ENCODE data around the gene HDDC2. TPM values are rescaled to one million over a fixed set of nuclear protein-coding genes. Genes with fewer than 3 reads are reported as not detected.

Gene HDDC2
- total and polyA plus RNA-seq, 9 of the 15 experiments (the other 6 are each of a cell fraction or from before 2014, with no cell fraction given), result 194 to 632 (median 294) TPM

DNA sequence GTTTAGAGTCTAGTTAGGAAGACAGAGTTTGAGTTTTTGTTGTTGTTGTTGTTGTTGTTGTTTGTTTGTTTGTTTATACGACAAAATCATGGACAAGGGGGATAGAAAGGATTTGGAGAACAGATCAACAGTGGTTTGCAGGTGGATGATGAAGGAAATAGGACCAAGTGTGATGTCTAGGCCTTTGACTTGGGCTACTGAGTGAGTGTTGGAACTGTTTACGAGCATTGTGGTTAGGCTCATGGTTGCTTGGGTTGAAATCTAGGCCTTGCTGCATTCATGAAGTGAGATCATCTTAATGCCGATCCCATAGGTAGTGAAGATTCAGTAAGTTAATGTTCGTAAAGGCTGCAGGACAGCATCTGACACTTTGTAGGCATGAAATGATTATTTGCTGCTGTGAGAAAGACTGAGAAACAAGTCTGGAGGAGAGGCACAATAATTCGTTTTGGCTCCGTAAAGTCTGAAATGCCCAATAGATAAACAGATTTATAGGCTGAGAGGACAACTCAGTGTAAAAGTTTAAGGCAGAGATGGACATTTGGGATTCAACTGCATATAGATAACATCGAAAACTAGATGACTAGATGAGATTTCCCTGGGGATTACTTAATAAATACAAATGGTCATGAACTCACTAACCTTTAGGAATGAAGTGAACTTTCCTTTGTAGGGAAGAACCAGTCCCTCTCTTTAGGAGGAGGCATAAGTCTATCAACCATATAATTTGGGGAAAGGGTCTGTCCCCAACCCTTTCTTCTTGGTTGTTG is 70.0 kb downstream of the HDDC2 start:
- POLR2A ChIA-PET, result no interaction called here

DNA sequence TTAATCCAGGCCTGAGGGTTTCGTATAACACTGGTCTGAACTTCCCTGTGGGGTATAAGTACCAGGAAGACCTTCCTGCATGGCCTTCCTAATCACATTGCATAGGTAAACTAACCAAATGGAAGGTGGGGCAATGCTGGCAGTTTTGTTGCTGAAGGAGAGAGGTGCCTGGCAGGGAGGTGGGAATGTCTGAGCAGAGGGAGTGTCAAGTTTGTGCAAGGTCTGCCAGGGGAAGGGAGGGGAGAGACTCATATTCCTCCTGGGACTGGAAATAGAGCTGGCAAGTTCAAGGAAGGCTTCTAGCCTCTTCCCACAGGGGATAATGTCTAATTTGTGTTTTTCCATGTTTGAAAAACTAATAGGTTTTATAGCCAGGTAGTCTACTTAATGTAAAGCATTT is 70.6 kb downstream of the HDDC2 start:
- Histone ChIP-seq H3K27ac (ENCODE audit: extremely low read depth, low read depth, low read length) (no peak overlapping the region), H3K9me3 (replicated peaks; ENCODE audit: control insufficient read depth, insufficient read depth, low read depth, low read length) (no peaks in the 10 kb centered on the region), H3K36me3 (ENCODE audit: control insufficient read depth, insufficient read depth, low read length) (no peaks in the 10 kb centered on the region; the same call in 1 of the 3 replicates), H3K4me3 (no peak overlapping the region), H3K79me2 (ENCODE audit: control insufficient read depth, insufficient read depth, low read length) (no peaks in the 10 kb centered on the region), H3K27me3 (ENCODE audit: control insufficient read depth in 2 of 2, insufficient read depth in 2 of 2, low read length in 2 of 2) (no peaks in the 10 kb centered on the region), H3K4me2 (ENCODE audit: insufficient read depth, low read length) (no peak overlapping the region), H4K20me1 (replicated peaks; ENCODE audit: control insufficient read depth, insufficient read depth, low read length) (no peaks in the 10 kb centered on the region), H3K9me1 (ENCODE audit: control insufficient read depth, insufficient read depth, low read length) (no peaks in the 10 kb centered on the region), H2AFZ (ENCODE audit: low read depth, low read length) (no peak overlapping the region), H3K4me1 (replicated peaks in 1 of 2; ENCODE audit: control insufficient read depth in 2 of 2, insufficient read depth in 2 of 2, low read length in 2 of 2) (no peaks in the 10 kb centered on the region; a peak in 1 of 5 replicates), H3K9ac (ENCODE audit: insufficient read depth in 1 of 2, low read depth in 2 of 2, low read length in 2 of 2) (no peak overlapping the region)
- no TSS peak for BruUV-seq (replicated peaks)
- intact Hi-C loops (cut with micrococcal nuclease), result no loop called here
- in situ Hi-C loops (cut with MboI), result no loop called here
- TF ChIP-seq SMC3 (conservative IDR thresholded peaks at IDR 0.05; ENCODE audit: insufficient read depth, low read depth, low read length) (no peak), NFE2L1 (tag; IDR thresholded peaks at IDR 0.05; ENCODE audit: borderline replicate concordance, low read depth) (no peak), PPARD (CRISPR knock-in tag; IDR thresholded peaks at IDR 0.05) (no peak), PML (IDR thresholded peaks at IDR 0.05; ENCODE audit: low read length) (no peak), DMBX1 (CRISPR knock-in tag; IDR thresholded peaks at IDR 0.05; ENCODE audit: borderline replicate concordance) (no peak)
- TF ChIP-seq, protein P1, sequence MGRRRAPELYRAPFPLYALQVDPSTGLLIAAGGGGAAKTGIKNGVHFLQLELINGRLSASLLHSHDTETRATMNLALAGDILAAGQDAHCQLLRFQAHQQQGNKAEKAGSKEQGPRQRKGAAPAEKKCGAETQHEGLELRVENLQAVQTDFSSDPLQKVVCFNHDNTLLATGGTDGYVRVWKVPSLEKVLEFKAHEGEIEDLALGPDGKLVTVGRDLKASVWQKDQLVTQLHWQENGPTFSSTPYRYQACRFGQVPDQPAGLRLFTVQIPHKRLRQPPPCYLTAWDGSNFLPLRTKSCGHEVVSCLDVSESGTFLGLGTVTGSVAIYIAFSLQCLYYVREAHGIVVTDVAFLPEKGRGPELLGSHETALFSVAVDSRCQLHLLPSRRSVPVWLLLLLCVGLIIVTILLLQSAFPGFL (CRISPR knock-in tag; IDR thresholded peaks at IDR 0.05), result no peak
- WGBS (ENCODE audit: insufficient coverage, low coverage, missing lambda C conversion rate), result 93% methylated on average over 1 of the region's 1 CpG
- ChIA-PET POLR2A (interaction anchor here (0.7 kb wide), 1 partner anchor 11 kb away, joined by 3 read pairs; no protein-coding TSS in a partner anchor), CTCF (ENCODE audit: low intra/inter-chr PET ratio) (no interaction called here)
- DNase-seq (ENCODE audit: extremely low read depth in 1 of 4, low spot score in 3 of 4) (no peak), FAIRE-seq (no peak), ATAC-seq (no peak)

More for the DNA sequence above, 70.0 kb downstream of the HDDC2 start:
- no peaks in the 10 kb centered on the region for H3K27me3 ChIP-seq (ENCODE audit: control insufficient read depth in 2 of 2, insufficient read depth in 2 of 2, low read length in 2 of 2)
- H3K9ac ChIP-seq (ENCODE audit: insufficient read depth in 1 of 2, low read depth in 2 of 2, low read length in 2 of 2), result no peak overlapping the region
- H3K4me3 ChIP-seq, result no peak overlapping the region
- 71% methylated on average over 7 of the region's 7 CpGs for WGBS (ENCODE audit: insufficient coverage, low coverage, missing lambda C conversion rate)
- no peak overlapping the region for H3K4me2 ChIP-seq (ENCODE audit: insufficient read depth, low read length)
- TF ChIP-seq GABPB1 (CRISPR knock-in tag; IDR thresholded peaks at IDR 0.05) (no peak), NR4A1 (CRISPR knock-in tag; IDR thresholded peaks at IDR 0.05) (no peak), NR4A1 (tag; IDR thresholded peaks at IDR 0.05) (no peak), ZNF431 (CRISPR knock-in tag; IDR thresholded peaks at IDR 0.05) (no peak), STAT5B (CRISPR knock-in tag; IDR thresholded peaks at IDR 0.05) (no peak), TSC22D4 (tag; IDR thresholded peaks at IDR 0.05) (no peak), NFXL1 (CRISPR knock-in tag; IDR thresholded peaks at IDR 0.05) (no peak), RUNX1 (IDR thresholded peaks at IDR 0.05; ENCODE audit: low read depth) (no peak), TAL1 (IDR thresholded peaks at IDR 0.05) (no peak)
- H3K36me3 ChIP-seq (ENCODE audit: control insufficient read depth, insufficient read depth, low read length), result no peaks in the 10 kb centered on the region; the same call in 1 of the 3 replicates
- in situ Hi-C loops (cut with MboI) (no loop called here), intact Hi-C loops (cut with micrococcal nuclease) (no loop called here)
- no peaks in the 10 kb centered on the region for H4K20me1 ChIP-seq (replicated peaks; ENCODE audit: control insufficient read depth, insufficient read depth, low read length)
- ATAC-seq (no peak), DNase-seq (ENCODE audit: extremely low read depth in 1 of 4, low spot score in 3 of 4) (no peak), FAIRE-seq (no peak)
- BruUV-seq (replicated peaks), result TSS peak; percentile 6
- H3K4me1 ChIP-seq (replicated peaks in 1 of 2; ENCODE audit: control insufficient read depth in 2 of 2, insufficient read depth in 2 of 2, low read length in 2 of 2), result no peaks in the 10 kb centered on the region; a peak in 1 of 5 replicates
- no peaks in the 10 kb centered on the region for H3K79me2 ChIP-seq (ENCODE audit: control insufficient read depth, insufficient read depth, low read length)
- no peaks in the 10 kb centered on the region for H3K9me1 ChIP-seq (ENCODE audit: control insufficient read depth, insufficient read depth, low read length)
- CTCF ChIA-PET (ENCODE audit: low intra/inter-chr PET ratio), result no interaction called here
- no peak overlapping the region for H2AFZ ChIP-seq (ENCODE audit: low read depth, low read length)
- H3K27ac ChIP-seq (ENCODE audit: extremely low read depth, low read depth, low read length), result no peak overlapping the region
- no peaks in the 10 kb centered on the region for H3K9me3 ChIP-seq (replicated peaks; ENCODE audit: control insufficient read depth, insufficient read depth, low read depth, low read length)
